Small intestine (tissue), 7 donors: ENCODE measurements around the gene ABCB6. TPM values are rescaled to one million over a fixed set of nuclear protein-coding genes. Genes with fewer than 3 reads are reported as not detected.

ENCODE experiments used
- DNase-seq, 2 donors: peaks; one replicate each; pipeline versions ENCODE4 v3.0.0 to v3.0.0-alpha.2; 2013
- FAIRE-seq: peaks from 2 replicates; lab custom pipeline; 2012; peaks lifted over from hg19 to GRCh38; lab: Jason Lieb, UNC
- H3K27ac ChIP-seq, 3 donors: one replicate each; pipeline ENCODE4 v1.5.1; 2013; ENCODE audit warnings: low read length in 2 of 3, mild to moderate bottlenecking in 2 of 3, control low read depth in 1 of 3, inconsistent platforms in 1 of 3, low read depth in 1 of 3, moderate library complexity in 1 of 3
- H3K27me3 ChIP-seq, 3 donors: one replicate each; pipeline ENCODE4 v1.6.1; 2013; ENCODE audit warnings: low read length in 3 of 3, inconsistent platforms in 1 of 3; ENCODE audit not compliant: control insufficient read depth in 3 of 3, insufficient read depth in 3 of 3
- H3K36me3 ChIP-seq, 3 donors: one replicate each; pipeline ENCODE4 v1.6.1; 2013; ENCODE audit warnings: low read length in 3 of 3, inconsistent platforms in 1 of 3, low read depth in 1 of 3, mild to moderate bottlenecking in 1 of 3, moderate library complexity in 1 of 3; ENCODE audit not compliant: control insufficient read depth in 3 of 3, insufficient read depth in 2 of 3
- H3K4me1 ChIP-seq, 3 donors: one replicate each; pipeline ENCODE4 v1.6.1; 2013; ENCODE audit warnings: low read length in 2 of 3, inconsistent platforms in 1 of 3, low read depth in 1 of 3, mild to moderate bottlenecking in 1 of 3, moderate library complexity in 1 of 3; ENCODE audit not compliant: control insufficient read depth in 3 of 3, insufficient read depth in 2 of 3
- H3K4me3 ChIP-seq, 3 donors: one replicate each; pipeline ENCODE4 v1.5.1; 2013; ENCODE audit warnings: low read length in 3 of 3, control low read depth in 1 of 3, inconsistent platforms in 1 of 3, low read depth in 1 of 3, mild to moderate bottlenecking in 1 of 3, moderate library complexity in 1 of 3
- H3K9me3 ChIP-seq, 2 donors: one replicate each; pipeline ENCODE4 v1.6.1; 2013; ENCODE audit warnings: low read depth in 1 of 2, low read length in 1 of 2; ENCODE audit not compliant: control insufficient read depth in 2 of 2, insufficient read depth in 1 of 2
- WGBS, 3 donors: extraction: QIAGEN DNeasy Blood & Tissue Kit; methylation state at CpG; one replicate each; pipeline ENCODE4 v1.1.7; 2013; 5-methylcytosine and 5-hydroxymethylcytosine counted together
- polyA plus RNA-seq, 4 donors: library from polyadenylated mRNA; stranded (reverse) in 3 of 4; unstranded in 1 of 4; fragments of 200-250 nt in 3 of 4; fragments of 120-200 nt in 1 of 4; gene quantifications; one replicate each; pipeline versions ENCODE4 v1.2.1 to v1.2.3, GENCODE V29; 2013
- donor health status: healthy with polysubstance abuse.
- donor health status: control.
- donor health status: control.
- donor health status: Bipolar disorder and iron deficiency.
- donor health status: healthy.

ABCB6 gene
- polyA plus RNA-seq, 4 donors = 37.7 to 49.2 (median 43.0) TPM

GRCh38 chr2:219169930-219170654, 48.7 kb downstream of the ABCB6 start, which contains the start of gene SLC23A3:
Gene SLC23A3, minus strand, starts transcription at chr2:219170029. Its CDS starts 45 bp downstream, at chr2:219169984.
- H3K27me3 ChIP-seq = no peaks in the 10 kb centered on the region
- H3K9me3 ChIP-seq = no peaks in the 10 kb centered on the region
- H3K4me1 ChIP-seq = peaks cover 0 to 22% (median 7%) of the 10 kb centered on the region in 3 donors
- peaks cover 2 to 43% (median 16%) of the 10 kb centered on the region in 3 donors for H3K36me3 ChIP-seq
- WGBS, 3 donors = 39 to 77% (median 63%) methylated on average over 10 of the region's 10 CpGs
- FAIRE-seq (no peak), DNase-seq (peak; percentile 57 to 91)
- peak within 1 kb of the TSS in 2 of 3 donors; percentile 2 to 13 for H3K27ac ChIP-seq
- peak within 1 kb of the TSS in 1 of 3 donors; percentile 23 for H3K4me3 ChIP-seq

- Histone ChIP-seq H3K27ac (no peak overlapping the region), H3K4me3 (no peak overlapping the region), H3K4me1 (peaks cover 0 to 22% (median 5%) of the 10 kb centered on the region in 3 donors), H3K9me3 (no peaks in the 10 kb centered on the region), H3K27me3 (no peaks in the 10 kb centered on the region), H3K36me3 (peaks cover 2 to 33% (median 8%) of the 10 kb centered on the region in 3 donors)
- DNase-seq = peak in 1 of 2 donors; percentile 43
- FAIRE-seq = no peak
These were observed 49.8 kb downstream of the ABCB6 start for GRCh38 chr2:219168932-219169331.

GRCh38 chr2:219168526-219168925, 50.2 kb downstream of the ABCB6 start:
- H3K36me3 ChIP-seq = peaks cover 0 to 29% (median 8%) of the 10 kb centered on the region in 3 donors
- FAIRE-seq (no peak), DNase-seq (no peak)
- peaks cover 0 to 22% (median 5%) of the 10 kb centered on the region in 3 donors for H3K4me1 ChIP-seq
- WGBS, 3 donors = 34 to 53% (median 47%) methylated on average over 6 of the region's 6 CpGs
- H3K27me3 ChIP-seq = no peaks in the 10 kb centered on the region
- H3K4me3 ChIP-seq = no peak overlapping the region
- H3K9me3 ChIP-seq = no peaks in the 10 kb centered on the region
- H3K27ac ChIP-seq = no peak overlapping the region

DNA sequence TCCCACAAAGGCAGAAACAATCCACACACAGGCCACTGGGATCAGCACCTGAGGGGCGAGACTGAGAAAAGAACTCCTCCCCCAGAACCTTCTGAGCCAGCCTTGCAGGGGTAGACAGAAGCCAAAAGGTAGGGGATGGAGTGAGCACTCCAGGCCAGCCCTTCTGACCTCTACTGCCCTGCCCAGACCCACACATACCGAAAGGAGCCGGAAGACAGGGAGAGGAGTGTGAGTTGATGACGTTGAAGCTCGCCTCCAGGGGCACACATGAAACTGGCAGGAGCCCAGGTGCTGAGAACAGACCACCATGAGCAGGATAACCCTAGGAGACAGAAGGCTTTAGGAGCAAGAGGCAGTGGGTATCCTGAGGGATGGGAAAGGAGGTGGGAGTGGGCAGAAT, 50.8 kb downstream of the ABCB6 start:
- H3K27me3 ChIP-seq = no peaks in the 10 kb centered on the region
- no peak for FAIRE-seq
- H3K27ac ChIP-seq = no peak overlapping the region
- no peak for DNase-seq
- 76 to 92% (median 83%) methylated on average over 5 of the region's 5 CpGs for WGBS, 3 donors
- H3K4me3 ChIP-seq = no peak overlapping the region
- H3K36me3 ChIP-seq = peaks cover 0 to 26% (median 5%) of the 10 kb centered on the region in 3 donors
- H3K4me1 ChIP-seq = peaks cover 0 to 22% (median 5%) of the 10 kb centered on the region in 3 donors
- H3K9me3 ChIP-seq = no peaks in the 10 kb centered on the region

- FAIRE-seq (no peak), DNase-seq (no peak)
- Histone ChIP-seq H3K9me3 (no peaks in the 10 kb centered on the region), H3K36me3 (peaks cover 0 to 8% (median 0%) of the 10 kb centered on the region in 3 donors), H3K27me3 (no peaks in the 10 kb centered on the region), H3K27ac (no peak overlapping the region), H3K4me1 (peaks cover 5 to 20% (median 5%) of the 10 kb centered on the region in 3 donors), H3K4me3 (no peak overlapping the region)
- WGBS, 3 donors = 63 to 86% (median 78%) methylated on average over 10 of the region's 10 CpGs
These were observed 53.5 kb downstream of the ABCB6 start for GRCh38 chr2:219165058-219165911.

DNA sequence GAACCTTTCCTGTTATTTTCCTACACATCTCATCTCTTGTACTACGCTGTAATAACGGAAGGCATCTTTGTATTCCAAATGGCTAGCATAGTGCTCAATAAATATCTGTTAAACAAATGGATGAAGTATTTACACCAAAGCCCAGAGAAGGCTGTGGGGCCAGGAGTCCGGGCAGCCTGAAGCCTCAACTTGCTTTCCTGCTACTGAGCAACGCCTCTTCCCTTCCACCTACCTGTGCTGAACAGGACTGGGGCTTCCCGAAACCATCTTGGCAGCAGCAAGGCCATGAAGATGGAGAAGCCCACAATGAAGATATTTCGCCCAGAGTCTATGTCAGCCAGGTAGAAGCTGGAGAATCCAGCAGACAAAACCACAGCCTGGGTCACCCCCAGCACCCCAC, 55.6 kb downstream of the ABCB6 start:
- H3K4me1 ChIP-seq = peaks cover 2 to 11% (median 8%) of the 10 kb centered on the region in 3 donors
- H3K36me3 ChIP-seq = peaks cover 0 to 10% (median 0%) of the 10 kb centered on the region in 3 donors
- H3K27me3 ChIP-seq = no peaks in the 10 kb centered on the region
- no peaks in the 10 kb centered on the region for H3K9me3 ChIP-seq
- 92 to 98% (median 98%) methylated on average over 6 of the region's 6 CpGs for WGBS, 3 donors
- FAIRE-seq = no peak
- H3K27ac ChIP-seq = no peak overlapping the region
- DNase-seq = no peak
- no peak overlapping the region for H3K4me3 ChIP-seq

- 32 to 61% (median 54%) methylated on average over 4 of the region's 4 CpGs for WGBS, 3 donors
- Histone ChIP-seq H3K27ac (peak overlapping the region; percentile 65 to 96 (median 92)), H3K4me1 (peaks cover 2 to 11% (median 8%) of the 10 kb centered on the region in 3 donors), H3K4me3 (peak overlapping the region in 2 of 3 donors; percentile 49 to 76), H3K36me3 (peaks cover 0 to 10% (median 2%) of the 10 kb centered on the region in 3 donors), H3K9me3 (no peaks in the 10 kb centered on the region), H3K27me3 (no peaks in the 10 kb centered on the region)
- FAIRE-seq (no peak), DNase-seq (no peak)
These were observed 57.7 kb downstream of the ABCB6 start for GRCh38 chr2:219161097-219161496.
